Psoas muscle (tissue), 8 donors: ENCODE results near the gene ATRNL1. TPM values are rescaled to one million over a fixed set of nuclear protein-coding genes. Genes with fewer than 3 reads are reported as not detected.

ENCODE experiments used
- ATAC-seq, 4 donors: fragments of 200-7000 bp; cut with Tn5 transposase; one replicate each; pipeline ENCODE4 v1.9.1; 2020; ENCODE audit warnings: moderate library complexity in 3 of 4, mild to moderate bottlenecking in 2 of 4
- DNase-seq, 2 donors: peaks; one replicate each; pipeline ENCODE4 v3.0.0-alpha.2; 2020
- H3K27ac ChIP-seq: fragments of 200-600 bp; one replicate; pipeline ENCODE4 v1.8.0; 2022
- H3K27me3 ChIP-seq, 3 donors: fragments of 200-600 bp in 1 of 3; one replicate each; pipeline versions ENCODE4 v1.6.1 to v1.8.0; 2013 to 2022; ENCODE audit warnings: low read length in 2 of 3, mild to moderate bottlenecking in 2 of 3, moderate library complexity in 1 of 3; ENCODE audit not compliant: insufficient read depth in 3 of 3
- H3K36me3 ChIP-seq, 2 donors: fragments of 200-600 bp in 1 of 2; one replicate each; pipeline versions ENCODE4 v1.6.1 to v1.8.0; 2013 to 2022; ENCODE audit warnings: low read depth in 1 of 2, mild to moderate bottlenecking in 1 of 2, moderate library complexity in 1 of 2; ENCODE audit not compliant: insufficient read depth in 1 of 2
- H3K4me1 ChIP-seq: fragments of 200-600 bp; one replicate; pipeline ENCODE4 v1.8.0; 2022
- H3K4me3 ChIP-seq: fragments of 200-600 bp; one replicate; pipeline ENCODE4 v1.8.0; 2022; ENCODE audit warnings: mild to moderate bottlenecking
- H3K9me3 ChIP-seq: fragments of 200-600 bp; one replicate; pipeline ENCODE4 v1.8.0; 2022
- WGBS, 3 donors: extraction: QIAGEN DNeasy Blood & Tissue Kit; methylation state at CpG; one replicate each; pipeline versions ENCODE4 v1.1.6 to v1.1.7; 2013; 5-methylcytosine and 5-hydroxymethylcytosine counted together
- intact Hi-C, 2 donors: fragments of 100-400 bp; cut with DNase I; formaldehyde crosslinking; loops; one replicate each; pipeline versions ENCODE4 v1.11.0 to v1.14.2; 2022
- polyA plus RNA-seq, 3 donors: library from polyadenylated mRNA; stranded (reverse); fragments of 200-250 nt; gene quantifications; one replicate each; pipeline ENCODE4 v1.2.3, GENCODE V29; 2013
- total RNA-seq, 4 donors: library from RNA; stranded (reverse); fragmentation: NEBNext Ultra II Directional in 2 of 4; extraction: Animal tissue kit (Norgen Biotek cat#: 25700) in 2 of 4; gene quantifications; one replicate each; pipeline versions ENCODE4 v1.2.1 to v1.2.4, GENCODE V29; 2021 to 2023
- TF ChIP-seq, protein P1 (sequence below): fragments of 200-600 bp; IDR thresholded peaks from one replicate; pipeline ENCODE4 v1.8.0; 2022; ENCODE audit warnings: antibody characterized with exemption
- donor health status: healthy with polysubstance abuse.
- donor health status: DM: no; HTN: no; CAD: no; lungs with moderate emphysema.
- donor health status: Bipolar disorder and iron deficiency.
- donor health status: healthy.
- donor health status: DM: yes; HTN: yes; CAD: no.
- donor health status: DM: no; HTN: no; CAD: no.
- donor health status: DM: no; HTN: no; CAD: no.
- donor health status: DM: yes; HTN: yes; CAD: no.

ATRNL1 gene
- total and polyA plus RNA-seq, 7 donors, result 0.01 to 7.1 (median 2.2) TPM

DNA sequence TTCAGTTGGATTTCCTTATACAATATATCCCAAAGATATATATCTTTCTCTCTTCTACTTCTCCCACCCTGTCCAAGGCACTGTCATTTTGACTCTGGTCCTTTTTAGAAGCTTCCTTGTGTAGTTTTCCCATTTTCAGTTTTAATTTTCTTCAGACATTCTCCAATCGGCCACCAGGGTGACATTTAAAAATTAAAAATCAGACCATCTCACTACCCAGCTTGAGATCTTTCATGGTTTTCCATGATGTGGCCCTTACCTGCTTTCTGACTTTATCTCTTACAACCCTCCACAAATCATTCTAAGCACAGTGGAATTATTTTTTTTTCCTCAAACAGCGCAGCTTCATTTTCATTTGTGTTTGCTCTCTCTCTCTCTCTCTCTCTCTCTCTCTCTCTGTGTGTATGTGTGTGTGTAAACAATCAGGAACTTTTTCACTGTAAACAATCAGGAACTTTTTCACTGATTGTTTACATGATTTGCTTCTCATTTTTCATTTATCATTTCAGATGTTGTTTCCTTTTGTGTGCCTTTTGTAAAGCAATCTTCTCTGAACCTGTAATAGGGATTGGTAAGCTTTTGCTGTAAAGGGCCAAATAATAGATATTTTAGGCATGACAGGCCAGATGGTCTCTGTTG, 348.9 kb downstream of the ATRNL1 start:
- Histone ChIP-seq H3K4me1 (no peaks in the 10 kb centered on the region), H3K27ac (no peak overlapping the region), H3K36me3 (no peaks in the 10 kb centered on the region), H3K27me3 (no peaks in the 10 kb centered on the region), H3K9me3 (no peaks in the 10 kb centered on the region), H3K4me3 (no peak overlapping the region)
- no peak for ATAC-seq
- DNase-seq, result no peak
- WGBS, 3 donors, result 74 to 77% (median 75%) methylated on average over 2 of the region's 2 CpGs
- TF ChIP-seq, protein P1, sequence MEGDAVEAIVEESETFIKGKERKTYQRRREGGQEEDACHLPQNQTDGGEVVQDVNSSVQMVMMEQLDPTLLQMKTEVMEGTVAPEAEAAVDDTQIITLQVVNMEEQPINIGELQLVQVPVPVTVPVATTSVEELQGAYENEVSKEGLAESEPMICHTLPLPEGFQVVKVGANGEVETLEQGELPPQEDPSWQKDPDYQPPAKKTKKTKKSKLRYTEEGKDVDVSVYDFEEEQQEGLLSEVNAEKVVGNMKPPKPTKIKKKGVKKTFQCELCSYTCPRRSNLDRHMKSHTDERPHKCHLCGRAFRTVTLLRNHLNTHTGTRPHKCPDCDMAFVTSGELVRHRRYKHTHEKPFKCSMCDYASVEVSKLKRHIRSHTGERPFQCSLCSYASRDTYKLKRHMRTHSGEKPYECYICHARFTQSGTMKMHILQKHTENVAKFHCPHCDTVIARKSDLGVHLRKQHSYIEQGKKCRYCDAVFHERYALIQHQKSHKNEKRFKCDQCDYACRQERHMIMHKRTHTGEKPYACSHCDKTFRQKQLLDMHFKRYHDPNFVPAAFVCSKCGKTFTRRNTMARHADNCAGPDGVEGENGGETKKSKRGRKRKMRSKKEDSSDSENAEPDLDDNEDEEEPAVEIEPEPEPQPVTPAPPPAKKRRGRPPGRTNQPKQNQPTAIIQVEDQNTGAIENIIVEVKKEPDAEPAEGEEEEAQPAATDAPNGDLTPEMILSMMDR, result no peak
- intact Hi-C loops, result no loop called here

DNA sequence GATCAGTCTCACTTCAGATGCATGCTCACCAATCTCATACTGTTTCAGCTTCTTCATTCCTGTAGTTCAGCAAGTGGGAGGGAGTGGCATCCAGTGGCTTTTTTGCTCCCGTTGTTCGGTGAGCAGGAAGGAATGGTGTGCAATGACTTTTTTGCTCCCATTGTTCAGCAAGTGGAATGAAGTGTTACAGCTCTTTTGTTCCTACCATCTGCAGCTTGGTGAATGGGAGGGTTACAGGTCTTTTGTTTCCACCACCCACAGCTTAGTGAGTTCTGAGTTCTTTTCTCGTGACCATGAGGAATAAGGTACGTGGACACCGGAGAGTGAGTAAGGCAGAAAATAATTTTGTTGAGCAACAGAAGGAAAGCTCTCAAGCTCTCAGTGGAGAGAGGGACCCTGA, 363.6 kb downstream of the ATRNL1 start:
- TF ChIP-seq, protein P1, result no peak
- Histone ChIP-seq H3K27me3 (no peaks in the 10 kb centered on the region), H3K36me3 (no peaks in the 10 kb centered on the region), H3K4me1 (no peaks in the 10 kb centered on the region), H3K4me3 (no peak overlapping the region), H3K9me3 (no peaks in the 10 kb centered on the region), H3K27ac (no peak overlapping the region)
- DNase-seq (no peak), ATAC-seq (no peak)
- WGBS, 3 donors, result 86 to 94% (median 86%) methylated on average over 5 of the region's 5 CpGs
- intact Hi-C loops, result no loop called here

DNA sequence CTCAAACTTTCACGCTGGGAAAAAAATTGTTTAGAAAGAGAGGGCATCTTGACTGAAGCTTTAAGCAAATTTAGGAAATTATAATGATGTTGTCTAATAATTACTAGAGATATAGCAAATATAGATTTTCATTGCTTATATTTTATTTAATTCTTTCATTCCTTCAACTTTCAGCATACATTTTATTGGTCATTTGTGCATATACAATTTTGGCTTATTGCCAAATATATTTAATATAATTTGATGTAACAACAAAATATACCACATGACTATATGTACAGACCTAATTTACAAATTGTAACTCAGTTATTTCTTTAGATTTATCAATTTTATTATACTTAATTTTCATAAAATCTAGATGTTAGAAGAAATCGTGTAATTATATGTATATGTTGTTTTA, 390.1 kb downstream of the ATRNL1 start:
- Histone ChIP-seq H3K9me3 (no peaks in the 10 kb centered on the region), H3K36me3 (no peaks in the 10 kb centered on the region), H3K27me3 (no peaks in the 10 kb centered on the region), H3K4me3 (no peak overlapping the region), H3K4me1 (no peaks in the 10 kb centered on the region), H3K27ac (no peak overlapping the region)
- TF ChIP-seq, protein P1, result no peak
- 86 to 90% (median 88%) methylated on average over 2 of the region's 2 CpGs for WGBS, 3 donors
- no peak for DNase-seq
- no peak for ATAC-seq
- intact Hi-C loops, result no loop called here

DNA sequence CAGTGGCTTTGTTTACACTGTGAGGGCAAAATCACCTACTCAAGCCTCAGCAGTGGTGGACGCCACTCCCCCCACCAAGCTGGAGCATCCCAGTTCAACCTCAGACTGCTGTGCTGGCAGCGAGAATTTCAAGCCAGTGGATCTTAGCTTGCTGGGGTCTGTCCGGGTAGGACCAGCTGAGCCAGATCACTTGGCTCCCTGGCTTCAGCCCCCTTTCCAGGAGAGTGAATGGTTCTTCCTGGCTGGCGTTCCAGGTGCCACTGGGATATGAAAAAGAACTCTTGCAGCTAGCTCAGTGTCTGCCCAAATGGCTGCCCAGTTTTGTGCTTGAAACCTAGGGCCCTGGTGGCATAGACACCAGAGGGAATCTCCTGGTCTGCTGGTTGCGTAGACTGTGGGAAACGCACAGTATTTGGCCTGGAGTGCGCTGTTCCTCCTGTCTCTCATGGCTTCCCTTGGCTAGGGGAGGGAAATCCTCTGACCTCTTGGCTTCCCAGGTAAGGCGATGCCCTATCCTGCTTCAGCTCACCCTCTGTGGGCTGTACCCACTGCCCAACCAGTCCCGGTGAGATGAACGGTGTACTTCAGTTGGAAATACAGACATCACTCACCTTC, 398.5 kb downstream of the ATRNL1 start:
- Histone ChIP-seq H3K27me3 (no peaks in the 10 kb centered on the region), H3K27ac (no peak overlapping the region), H3K9me3 (peaks cover 2% of the 10 kb centered on the region), H3K36me3 (no peaks in the 10 kb centered on the region), H3K4me3 (no peak overlapping the region), H3K4me1 (no peaks in the 10 kb centered on the region)
- TF ChIP-seq, protein P1, result no peak
- DNase-seq (no peak), ATAC-seq (no peak)
- intact Hi-C loops, result no loop called here
- 89 to 93% (median 91%) methylated on average over 10 of the region's 10 CpGs for WGBS, 3 donors

DNA sequence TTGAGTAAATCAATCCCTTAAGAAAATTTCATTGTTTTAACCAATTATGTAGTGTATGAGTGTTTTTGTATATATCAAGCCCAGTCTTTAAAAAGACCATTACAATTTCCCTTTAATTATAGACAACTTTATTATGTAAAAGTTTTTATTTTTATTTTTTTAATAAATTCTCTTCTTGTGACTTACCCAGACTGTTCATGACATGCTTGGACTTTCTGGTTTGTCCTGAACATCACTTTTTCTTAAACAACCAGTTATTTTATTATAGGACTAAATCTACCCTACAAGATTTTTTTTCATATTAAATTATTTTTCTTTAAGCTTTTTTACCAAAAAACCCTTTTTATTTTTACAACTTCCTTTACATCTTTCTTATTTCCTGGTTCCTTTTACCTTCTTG, 410.4 kb downstream of the ATRNL1 start:
- no peak overlapping the region for H3K4me3 ChIP-seq
- H3K4me1 ChIP-seq, result no peaks in the 10 kb centered on the region
- H3K27ac ChIP-seq, result no peak overlapping the region
- ATAC-seq, result no peak
- TF ChIP-seq, protein P1, result no peak
- H3K9me3 ChIP-seq, result no peaks in the 10 kb centered on the region
- H3K27me3 ChIP-seq, result no peaks in the 10 kb centered on the region
- DNase-seq, result no peak
- H3K36me3 ChIP-seq, result no peaks in the 10 kb centered on the region
- intact Hi-C loops, result no loop called here
